Adrenal gland (tissue), 5 donors: ENCODE measurements around the gene WWOX.

Experiments used
- POLR2A ChIP-seq, 2 donors: fragments of 450-650 bp; IDR thresholded peaks; one replicate each; pipeline ENCODE4 v1.6.1; 2017; ENCODE audit warnings: antibody characterized with exemption in 2 of 2, mild to moderate bottlenecking in 2 of 2, moderate library complexity in 1 of 2
- TF ChIP-seq, protein P1 (sequence below), 6 experiments: fragments of 450-650 bp in 4 of 6; fragments of 200-600 bp in 2 of 6; sonication (generic) in 1 of 6; IDR thresholded peaks; 1 replicate in 5 of 6; 2 replicates in 1 of 6; pipeline versions ENCODE4 v1.5.1 to v1.8.0; 2016 to 2021; ENCODE audit warnings: antibody characterized with exemption in 6 of 6, mild to moderate bottlenecking in 2 of 6, moderate library complexity in 1 of 6
- donor health status: DM: no; HTN: no; CAD: no.

GRCh38 chr16:79168321-79168720 is 1068.9 kb downstream of the WWOX start:
- TF ChIP-seq, protein P1, sequence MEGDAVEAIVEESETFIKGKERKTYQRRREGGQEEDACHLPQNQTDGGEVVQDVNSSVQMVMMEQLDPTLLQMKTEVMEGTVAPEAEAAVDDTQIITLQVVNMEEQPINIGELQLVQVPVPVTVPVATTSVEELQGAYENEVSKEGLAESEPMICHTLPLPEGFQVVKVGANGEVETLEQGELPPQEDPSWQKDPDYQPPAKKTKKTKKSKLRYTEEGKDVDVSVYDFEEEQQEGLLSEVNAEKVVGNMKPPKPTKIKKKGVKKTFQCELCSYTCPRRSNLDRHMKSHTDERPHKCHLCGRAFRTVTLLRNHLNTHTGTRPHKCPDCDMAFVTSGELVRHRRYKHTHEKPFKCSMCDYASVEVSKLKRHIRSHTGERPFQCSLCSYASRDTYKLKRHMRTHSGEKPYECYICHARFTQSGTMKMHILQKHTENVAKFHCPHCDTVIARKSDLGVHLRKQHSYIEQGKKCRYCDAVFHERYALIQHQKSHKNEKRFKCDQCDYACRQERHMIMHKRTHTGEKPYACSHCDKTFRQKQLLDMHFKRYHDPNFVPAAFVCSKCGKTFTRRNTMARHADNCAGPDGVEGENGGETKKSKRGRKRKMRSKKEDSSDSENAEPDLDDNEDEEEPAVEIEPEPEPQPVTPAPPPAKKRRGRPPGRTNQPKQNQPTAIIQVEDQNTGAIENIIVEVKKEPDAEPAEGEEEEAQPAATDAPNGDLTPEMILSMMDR (IDR thresholded peaks at IDR 0.05), result no peak
- no peak for TF ChIP-seq POLR2A (IDR thresholded peaks at IDR 0.05)
